Right lung (tissue), 10 donors: ENCODE results near the gene GPR161. TPM values are rescaled to one million over a fixed set of nuclear protein-coding genes. Genes with fewer than 3 reads are reported as not detected.
"Not testable (repeated sequence)": the region's sequence is repeated elsewhere in the genome, so short reads cannot be mapped to it uniquely, and the experiment has no call there.

Experiments used
- DNase-seq, 2 donors: peaks; one replicate each; pipeline ENCODE4 v3.0.0-alpha.2; 2013
- long read RNA-seq, 8 donors: transcript quantifications; one replicate each; lab custom pipeline, GENCODE V29; 2026
- polyA plus RNA-seq, 5 donors: library from polyadenylated mRNA; unstranded; fragments of 120-200 nt; gene quantifications; one replicate each; pipeline versions ENCODE4 v1.2.1 to v1.2.3, GENCODE V29; 2013; ENCODE audit warnings: inconsistent platforms in 1 of 5, low replicate concordance in 1 of 5; ENCODE audit not compliant: insufficient read length in 5 of 5, insufficient read depth in 1 of 5

Gene GPR161, protein sequence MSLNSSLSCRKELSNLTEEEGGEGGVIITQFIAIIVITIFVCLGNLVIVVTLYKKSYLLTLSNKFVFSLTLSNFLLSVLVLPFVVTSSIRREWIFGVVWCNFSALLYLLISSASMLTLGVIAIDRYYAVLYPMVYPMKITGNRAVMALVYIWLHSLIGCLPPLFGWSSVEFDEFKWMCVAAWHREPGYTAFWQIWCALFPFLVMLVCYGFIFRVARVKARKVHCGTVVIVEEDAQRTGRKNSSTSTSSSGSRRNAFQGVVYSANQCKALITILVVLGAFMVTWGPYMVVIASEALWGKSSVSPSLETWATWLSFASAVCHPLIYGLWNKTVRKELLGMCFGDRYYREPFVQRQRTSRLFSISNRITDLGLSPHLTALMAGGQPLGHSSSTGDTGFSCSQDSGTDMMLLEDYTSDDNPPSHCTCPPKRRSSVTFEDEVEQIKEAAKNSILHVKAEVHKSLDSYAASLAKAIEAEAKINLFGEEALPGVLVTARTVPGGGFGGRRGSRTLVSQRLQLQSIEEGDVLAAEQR
- 10 to 100 TPM; 23.2 to 33.0 (median 24.8) TPM for polyA plus RNA-seq
- long read RNA-seq, donor 1, partial matches to known transcripts, result 0 of 3 reads
- long read RNA-seq, donor 1, other reads (novel, unspliced or antisense), result 0 of 3 reads
- long read RNA-seq, donor 2, full-length matches to known transcripts, result 2 of 2 reads
- long read RNA-seq, donor 2, partial matches to known transcripts, result 0 of 2 reads
- long read RNA-seq, donor 2, other reads (novel, unspliced or antisense), result 0 of 2 reads
- long read RNA-seq, donor 3, partial matches to known transcripts, result 0 of 1 reads
- long read RNA-seq, donor 3, other reads (novel, unspliced or antisense), result 0 of 1 reads
- long read RNA-seq, donor 4, partial matches to known transcripts, result 0 of 1 reads
- long read RNA-seq, donor 4, other reads (novel, unspliced or antisense), result 0 of 1 reads
- long read RNA-seq, donor 5, result 0 reads
- long read RNA-seq, donor 6, partial matches to known transcripts, result 0 of 2 reads
- long read RNA-seq, donor 6, other reads (novel, unspliced or antisense), result 0 of 2 reads
- long read RNA-seq, donor 7, result 0 reads
- long read RNA-seq, donor 8, result 0 reads

DNA sequence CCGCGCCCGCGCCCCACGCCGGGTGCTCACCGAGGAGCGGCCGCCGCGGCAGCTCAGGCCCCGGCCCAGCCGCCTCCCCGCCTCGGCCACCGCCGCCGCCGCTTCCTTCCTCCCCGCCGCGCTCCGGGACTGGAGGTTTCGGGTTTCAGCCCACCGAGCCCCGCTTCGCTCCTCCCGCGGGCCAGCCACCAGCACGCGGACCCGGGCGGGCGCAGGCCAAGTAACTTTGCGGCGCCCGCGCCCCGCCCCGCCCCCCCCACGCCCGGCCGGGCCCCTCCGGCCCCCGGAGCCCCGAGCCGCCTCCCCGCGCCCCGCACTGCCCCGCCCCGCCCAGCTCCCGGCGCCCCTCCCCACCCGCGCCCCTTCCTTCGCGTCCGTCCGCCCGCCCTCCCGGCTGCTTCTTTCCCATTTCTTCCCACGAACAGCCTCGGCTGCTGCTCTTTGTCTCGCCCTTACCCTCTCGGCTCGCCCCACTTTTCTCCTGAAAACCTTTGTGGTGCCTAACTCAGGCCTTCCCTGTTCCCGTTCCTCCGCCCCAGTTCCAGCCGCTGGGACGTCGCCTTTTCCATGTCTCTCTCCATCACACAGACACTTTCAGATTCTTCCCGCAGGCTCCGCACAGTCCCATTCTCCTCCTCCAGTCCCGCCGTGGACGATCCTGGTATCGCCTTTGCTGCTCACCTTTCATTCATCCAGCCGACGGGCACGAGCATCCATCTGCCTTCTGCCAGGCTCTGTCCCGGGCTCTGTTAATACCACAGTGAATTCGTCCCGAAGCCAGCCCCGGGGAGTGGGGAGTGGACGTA is at the start of gene GPR161:
Gene GPR161, minus strand, starts transcription at position 222 of the 806 bp plus-strand sequence. CDS start 32,080 bp downstream, outside the sequence.
- DNase-seq, result peak; percentile 51 to 58

- not testable (repeated sequence) for DNase-seq
Observed at GRCh38 chr1:168181063-168181720, 44.5 kb upstream of the GPR161 start.

- no peak for DNase-seq
Observed at GRCh38 chr1:168180148-168180524, 43.4 kb upstream of the GPR161 start.

- DNase-seq, result peak in 1 of 2 donors; percentile 12
Observed at GRCh38 chr1:168179438-168180147, 42.9 kb upstream of the GPR161 start.

DNA sequence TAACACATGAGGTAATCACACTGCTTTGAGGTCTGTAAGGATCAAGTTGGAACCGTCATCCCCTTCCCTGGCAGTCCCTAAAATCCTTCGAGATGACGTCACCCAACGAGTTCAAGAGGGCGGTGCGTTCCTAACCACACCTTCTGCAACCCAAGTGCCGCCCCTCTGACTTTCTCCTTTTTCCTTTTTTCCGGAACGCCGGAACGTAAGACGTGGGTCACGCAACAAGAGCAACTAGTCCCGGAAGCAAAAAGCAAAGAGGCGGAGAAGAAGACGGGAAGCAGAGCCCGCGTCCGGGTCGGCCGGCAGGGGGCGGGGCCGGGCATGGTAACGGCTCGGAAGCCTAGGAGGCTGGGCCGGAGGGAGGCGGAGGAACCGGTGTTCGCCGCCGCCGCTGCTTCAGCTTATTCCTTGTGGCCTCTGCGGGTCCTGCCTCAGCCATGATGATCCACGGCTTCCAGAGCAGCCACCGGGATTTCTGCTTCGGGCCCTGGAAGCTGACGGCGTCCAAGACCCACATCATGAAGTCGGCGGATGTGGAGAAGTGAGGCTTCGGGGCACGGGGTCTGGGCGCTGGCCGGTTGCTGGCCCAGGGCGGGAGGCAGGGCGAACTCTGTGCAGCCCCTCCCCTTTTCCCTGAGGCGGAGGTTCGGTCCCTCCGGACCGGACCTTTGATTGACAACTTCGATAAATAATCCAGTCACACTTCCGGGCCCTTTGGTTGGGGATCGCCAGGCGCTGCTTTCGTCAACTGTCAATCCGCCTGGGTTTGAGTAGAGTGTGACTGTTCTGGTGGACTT is 42.1 kb upstream of the GPR161 start, which contains the start of gene TIPRL:
Gene TIPRL, plus strand, starts transcription at position 325 of the 800 bp plus-strand sequence. Its CDS starts 116 bp downstream, at position 441.
- peak; percentile 95 to 97 for DNase-seq

GRCh38 chr1:168178227-168178637 is 41.5 kb upstream of the GPR161 start:
- DNase-seq, result no peak

DNA sequence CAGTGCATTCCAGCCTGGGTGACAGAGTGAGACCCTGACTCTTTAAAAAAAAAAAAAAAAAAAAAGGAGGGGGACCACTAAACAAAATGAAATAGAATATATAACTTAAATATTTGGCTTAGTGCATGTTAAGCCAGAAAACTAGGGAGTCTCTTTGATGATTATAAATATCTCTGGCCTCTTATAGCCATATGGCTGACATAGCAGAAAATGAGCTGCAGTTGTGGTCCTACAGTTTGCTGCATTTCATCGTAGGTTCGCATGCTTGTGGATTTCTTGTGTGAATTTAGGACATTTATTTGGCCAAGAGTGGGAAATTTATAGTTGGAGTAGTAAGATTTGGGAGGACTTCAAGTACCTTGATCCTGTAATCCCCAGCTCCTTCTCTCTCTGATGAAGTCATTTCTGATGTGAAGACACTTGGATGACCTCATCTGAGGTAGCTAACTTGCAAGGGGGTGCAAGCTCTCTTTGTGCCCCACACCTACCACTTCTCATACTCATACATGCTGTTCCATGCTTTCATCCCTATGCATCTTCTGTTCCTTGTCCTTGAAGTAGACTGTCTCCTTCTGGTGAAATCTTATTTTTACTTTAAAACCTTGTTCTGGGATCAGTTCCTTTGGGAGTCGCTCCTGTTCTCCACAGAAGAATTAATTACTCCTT is 35.7 kb upstream of the GPR161 start:
- no peak for DNase-seq

- DNase-seq, result no peak
Observed at GRCh38 chr1:168170564-168171508, 34.1 kb upstream of the GPR161 start.

DNA sequence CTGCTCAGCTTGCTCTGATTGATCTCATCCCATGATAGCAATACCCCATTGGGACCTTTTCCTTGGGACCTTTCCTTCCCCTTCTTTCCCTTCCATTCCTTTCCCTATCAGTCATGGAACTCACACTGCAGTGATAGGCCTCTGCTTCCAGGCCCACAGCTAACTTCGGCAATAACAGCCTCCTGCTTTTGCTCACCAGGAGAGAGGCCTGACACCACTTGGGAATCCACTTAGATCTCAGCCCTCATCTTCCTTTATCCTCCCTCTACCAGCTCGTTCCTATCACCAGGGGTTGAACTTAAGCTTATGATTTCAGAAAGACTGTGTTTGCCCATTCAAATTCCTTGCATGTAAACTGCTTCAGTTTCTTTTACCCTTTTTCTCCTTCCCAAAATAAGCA is 31.1 kb upstream of the GPR161 start:
- no peak for DNase-seq

GRCh38 chr1:168164771-168165170 is 28.0 kb upstream of the GPR161 start:
- no peak for DNase-seq

GRCh38 chr1:168163670-168164069 is 26.9 kb upstream of the GPR161 start:
- DNase-seq, result no peak

DNA sequence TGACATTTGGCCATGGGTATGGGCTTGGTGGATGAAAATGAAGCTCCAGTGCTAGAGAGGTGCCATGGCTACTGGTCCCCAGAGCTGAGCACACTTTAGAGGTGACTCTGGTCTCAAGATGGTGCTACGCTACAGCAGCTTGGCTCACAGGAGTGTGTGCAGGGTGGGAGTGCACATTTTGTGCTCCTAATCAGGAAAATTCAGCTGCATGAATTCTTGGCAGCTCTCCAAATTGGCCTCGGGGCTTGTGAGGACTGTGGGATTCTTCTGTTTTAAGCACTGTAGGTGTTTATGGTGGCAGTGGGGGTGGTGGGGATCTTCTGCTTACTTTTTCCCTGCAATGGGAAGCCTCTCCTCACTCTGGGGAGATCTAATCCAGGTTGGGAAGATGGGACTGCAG is 24.7 kb upstream of the GPR161 start:
- no peak for DNase-seq

- no peak for DNase-seq
Observed at GRCh38 chr1:168159979-168160378, 23.2 kb upstream of the GPR161 start.

DNA sequence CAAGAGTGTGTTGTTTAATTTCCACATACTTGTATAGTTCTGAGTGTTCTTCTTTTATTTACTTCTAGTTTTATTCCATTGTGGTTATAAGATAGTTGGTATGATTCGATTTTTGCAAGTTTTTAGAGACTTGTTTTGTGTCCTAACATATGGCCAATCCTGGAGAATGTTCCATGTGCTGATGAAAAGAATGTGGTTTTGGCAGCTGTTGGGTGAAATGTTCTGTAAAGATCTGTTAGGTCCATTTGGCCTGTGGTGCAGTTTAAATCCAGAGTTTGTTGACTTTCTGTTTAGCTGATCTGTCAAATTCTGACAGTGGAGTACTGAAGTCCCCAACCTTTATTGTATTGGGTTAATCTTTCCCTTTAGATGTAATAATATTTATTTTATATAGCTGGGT is 22.5 kb upstream of the GPR161 start:
- DNase-seq, result no peak

DNA sequence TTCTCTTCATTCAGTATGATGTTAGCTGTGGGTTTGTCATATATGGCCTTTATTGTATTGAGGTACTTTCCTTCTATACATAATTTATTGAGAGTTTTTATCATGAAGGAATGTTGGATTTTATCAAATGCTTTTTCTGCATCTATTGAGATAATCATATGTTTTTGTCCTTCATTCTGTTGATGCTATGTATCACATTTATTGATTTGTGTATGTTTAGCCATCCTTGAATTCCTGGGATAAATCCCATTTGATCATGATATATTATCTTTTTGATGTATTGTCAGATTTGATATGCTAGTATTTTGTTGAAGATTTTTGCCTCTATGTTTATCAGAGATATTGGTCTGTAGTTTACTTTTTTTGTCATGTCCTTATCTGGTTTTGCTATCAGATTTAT is 20.9 kb upstream of the GPR161 start:
- no peak for DNase-seq

- no peak for DNase-seq
Observed at GRCh38 chr1:168155910-168156309, 19.2 kb upstream of the GPR161 start.

DNA sequence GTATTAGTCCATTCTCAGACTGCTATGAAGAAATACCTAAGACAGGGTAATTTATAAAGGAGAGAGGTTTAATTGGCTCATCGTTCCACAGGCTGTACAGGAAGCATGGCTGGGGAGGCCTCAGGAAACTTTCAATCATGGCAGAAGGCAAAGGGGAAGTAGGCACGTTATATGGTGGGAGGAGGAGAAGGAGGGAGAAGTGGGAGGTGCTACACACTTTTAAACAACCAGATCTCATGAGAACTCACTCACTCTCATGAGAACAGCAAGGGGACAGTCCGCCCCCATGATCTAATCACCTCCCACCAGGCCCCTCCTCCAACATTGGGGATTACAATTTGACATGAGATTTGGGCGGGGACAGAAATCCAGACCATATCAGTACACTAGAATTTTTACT is 18.0 kb upstream of the GPR161 start:
- not testable (repeated sequence) for DNase-seq
